ENCODE results near the gene MBNL2. TPM values are rescaled to one million over a fixed set of nuclear protein-coding genes. Genes with fewer than 3 reads are reported as not detected.
"Not testable (repeated sequence)": the region's sequence is repeated elsewhere in the genome, so short reads cannot be mapped to it uniquely, and the experiment has no call there.

MBNL2 gene
- total and polyA plus RNA-seq, 7 donors: 11.8 to 110 (median 84.7) TPM

- Histone ChIP-seq H3K9me3 (no peaks in the 10 kb centered on the region), H3K27ac (no peak overlapping the region), H3K4me3 (no peak overlapping the region), H3K27me3 (no peaks in the 10 kb centered on the region), H3K36me3 (no peaks in the 10 kb centered on the region), H3K4me1 (peaks cover 0 to 2% (median 0%) of the 10 kb centered on the region in 4 donors)
- no peak for DNase-seq
- WGBS, 2 donors: 93 to 97% methylated on average over 3 of the region's 3 CpGs
- no peak for TF ChIP-seq EP300 (IDR thresholded peaks at IDR 0.05)
- intact Hi-C loops (cut with DNase I): no loop called here
Measured at GRCh38 chr13:97199451-97199850, 22.7 kb upstream of the MBNL2 start.

- no peak for DNase-seq
- H3K27me3 ChIP-seq: no peaks in the 10 kb centered on the region
- H3K4me3 ChIP-seq: no peak overlapping the region
- no peaks in the 10 kb centered on the region for H3K36me3 ChIP-seq
- intact Hi-C loops (cut with DNase I): no loop called here
- H3K9me3 ChIP-seq: no peaks in the 10 kb centered on the region
- TF ChIP-seq POLR2A (IDR thresholded peaks at IDR 0.05): no peak
- TF ChIP-seq EP300 (IDR thresholded peaks at IDR 0.05): no peak
- no peak for TF ChIP-seq CTCF (IDR thresholded peaks at IDR 0.05)
- no peak for TF ChIP-seq POLR2AphosphoS5 (IDR thresholded peaks at IDR 0.05)
- H3K27ac ChIP-seq: no peak overlapping the region
- H3K4me1 ChIP-seq: peaks cover 0 to 1% (median under 1%) of the 10 kb centered on the region in 4 donors
- 85 to 91% methylated on average over 6 of the region's 6 CpGs for WGBS, 2 donors
Measured at GRCh38 chr13:97200081-97200942, 21.8 kb upstream of the MBNL2 start.

- Histone ChIP-seq H3K27ac (no peak overlapping the region), H3K9me3 (no peaks in the 10 kb centered on the region), H3K4me3 (no peak overlapping the region), H3K27me3 (no peaks in the 10 kb centered on the region), H3K36me3 (no peaks in the 10 kb centered on the region), H3K4me1 (peaks cover 0 to 9% (median 4%) of the 10 kb centered on the region in 4 donors)
- 95 to 96% methylated on average over 4 of the region's 4 CpGs for WGBS, 2 donors
- TF ChIP-seq POLR2AphosphoS5 (IDR thresholded peaks at IDR 0.05) (no peak), EP300 (IDR thresholded peaks at IDR 0.05) (no peak), POLR2A (IDR thresholded peaks at IDR 0.05) (no peak), CTCF (IDR thresholded peaks at IDR 0.05) (no peak)
- intact Hi-C loops (cut with DNase I): no loop called here
- no peak for DNase-seq
Measured at GRCh38 chr13:97202761-97203160, 19.4 kb upstream of the MBNL2 start.

GRCh38 chr13:97205465-97205864, 16.7 kb upstream of the MBNL2 start:
- Histone ChIP-seq H3K4me1 (peaks cover 0 to 9% (median 4%) of the 10 kb centered on the region in 4 donors), H3K9me3 (no peaks in the 10 kb centered on the region), H3K27ac (no peak overlapping the region), H3K36me3 (no peaks in the 10 kb centered on the region), H3K4me3 (no peak overlapping the region), H3K27me3 (no peaks in the 10 kb centered on the region)
- WGBS, 2 donors: 68 to 77% methylated on average over 1 of the region's 1 CpG
- TF ChIP-seq POLR2A (IDR thresholded peaks at IDR 0.05) (no peak), CTCF (IDR thresholded peaks at IDR 0.05) (no peak), EP300 (IDR thresholded peaks at IDR 0.05) (no peak), POLR2AphosphoS5 (IDR thresholded peaks at IDR 0.05) (no peak)
- intact Hi-C loops (cut with DNase I): no loop called here
- DNase-seq: no peak

- TF ChIP-seq POLR2AphosphoS5 (IDR thresholded peaks at IDR 0.05) (no peak), CTCF (IDR thresholded peaks at IDR 0.05) (no peak), EP300 (IDR thresholded peaks at IDR 0.05) (no peak), POLR2A (IDR thresholded peaks at IDR 0.05) (no peak)
- 57 to 60% methylated on average over 3 of the region's 3 CpGs for WGBS, 2 donors
- no peak for DNase-seq
- Histone ChIP-seq H3K4me3 (no peak overlapping the region), H3K4me1 (peaks cover 0 to 9% (median 4%) of the 10 kb centered on the region in 4 donors), H3K9me3 (no peaks in the 10 kb centered on the region), H3K36me3 (no peaks in the 10 kb centered on the region), H3K27ac (no peak overlapping the region), H3K27me3 (no peaks in the 10 kb centered on the region)
- intact Hi-C loops (cut with DNase I): no loop called here
Measured at GRCh38 chr13:97205982-97206381, 16.2 kb upstream of the MBNL2 start.

GRCh38 chr13:97207252-97207651, 14.9 kb upstream of the MBNL2 start:
- intact Hi-C loops (cut with DNase I); H3K27ac ChIP-seq: not testable (repeated sequence)
- 89 to 93% methylated on average over 3 of the region's 3 CpGs for WGBS, 2 donors

More at GRCh38 chr13:97207252-97207651, 14.9 kb upstream of the MBNL2 start:
- not testable (repeated sequence) for DNase-seq, H3K27me3 ChIP-seq, H3K4me3 ChIP-seq, H3K9me3 ChIP-seq, H3K36me3 ChIP-seq
- H3K4me1 ChIP-seq: peaks cover 0 to 13% (median 5%) of the 10 kb centered on the region in 4 donors
